UCSD-AML1 (cell line): Measurements from ENCODE around the gene ERAL1.
"Not testable (repeated sequence)": the region's sequence is repeated elsewhere in the genome, so short reads cannot be mapped to it uniquely, and the experiment has no call there.

Experiments
- DNase-seq: peaks from one replicate; lab custom pipeline; 2025; ENCODE audit not compliant: unreplicated experiment; lab: John Stamatoyannopoulos, UW

ERAL1 gene

GRCh38 chr17:28897769-28898526, 43.1 kb downstream of the ERAL1 start:
- no peak for DNase-seq

- no peak for DNase-seq
These were observed 43.7 kb downstream of the ERAL1 start for GRCh38 chr17:28898527-28898955.

- DNase-seq = no peak
These were observed 44.5 kb downstream of the ERAL1 start for GRCh38 chr17:28899212-28899815.

DNA sequence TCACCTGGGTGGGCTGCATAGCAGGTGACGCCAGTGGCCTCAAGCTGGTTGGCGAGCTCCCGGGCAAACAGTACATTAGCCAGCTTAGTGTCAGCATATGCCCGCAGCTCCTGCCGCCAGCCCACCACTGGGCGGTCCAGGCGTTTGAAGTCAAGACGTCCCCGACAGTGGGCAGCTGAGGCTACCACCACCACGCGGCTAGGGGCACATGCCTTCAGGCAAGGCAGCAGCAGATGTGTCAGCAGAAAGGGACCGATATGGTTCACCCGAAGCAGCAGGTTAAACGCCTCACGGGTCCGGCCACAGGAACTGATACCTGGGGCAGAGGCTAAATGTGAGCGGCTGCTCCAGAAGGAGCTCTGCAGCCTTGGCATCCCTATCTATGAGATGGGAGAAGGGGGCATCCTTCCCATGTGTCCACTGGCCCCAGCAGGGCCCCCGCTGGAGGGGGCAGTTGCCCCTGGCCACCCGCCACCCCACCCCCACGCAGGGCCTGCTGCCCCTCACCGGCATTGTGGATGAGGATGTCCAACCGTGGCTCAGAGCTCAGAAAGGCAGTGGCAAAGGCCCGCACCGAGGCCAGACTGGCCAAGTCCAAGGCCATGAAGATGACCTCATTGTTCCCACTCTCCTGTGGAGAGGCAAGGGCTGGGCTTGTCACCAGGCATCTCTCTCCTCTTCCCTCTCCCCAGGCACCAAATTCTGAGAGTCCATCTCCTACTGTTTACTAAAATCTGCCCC, 46.3 kb downstream of the ERAL1 start:
- DNase-seq = no peak

GRCh38 chr17:28901866-28902818, 47.3 kb downstream of the ERAL1 start:
- peak; percentile 81 for DNase-seq

DNA sequence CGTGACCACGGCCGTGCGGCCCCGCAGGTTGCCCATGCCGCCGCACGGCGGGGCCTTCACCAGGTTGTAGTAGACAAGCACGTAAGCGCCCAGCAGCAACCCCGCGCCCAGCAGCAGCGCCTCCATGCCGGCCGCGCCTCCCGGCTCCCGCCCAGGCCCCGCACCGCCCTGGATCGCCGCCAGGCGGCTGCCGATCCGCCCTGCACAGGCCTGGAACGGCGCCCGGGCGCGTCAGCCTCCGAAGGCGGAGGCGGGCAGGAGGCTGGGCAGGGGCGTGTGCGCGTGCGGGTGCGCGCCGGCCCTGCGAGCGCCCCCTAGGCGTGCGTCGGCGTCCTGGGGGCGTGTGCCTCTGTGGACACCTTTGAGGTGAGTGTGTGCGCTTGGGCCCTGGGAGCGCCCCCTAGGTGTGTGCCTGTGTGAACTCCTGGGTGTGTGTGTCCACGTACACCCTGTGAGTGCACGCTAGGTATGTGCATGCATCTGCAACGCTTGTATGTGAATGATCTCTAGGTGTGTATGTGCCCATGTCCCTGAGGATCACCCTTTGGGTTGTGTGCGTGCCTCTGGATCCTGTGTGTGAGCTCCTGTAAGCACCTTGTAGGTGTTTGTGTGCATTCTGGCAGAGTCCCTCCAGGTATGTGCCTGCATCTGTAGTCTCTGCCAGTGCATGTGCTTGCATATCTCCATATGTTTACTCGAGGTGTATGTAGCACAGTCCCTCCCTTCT, 48.2 kb downstream of the ERAL1 start, which contains the start of gene DHRS13:
Gene DHRS13 (minus strand): TSS at position 261 of the 727 bp plus-strand sequence. CDS start 135 bp downstream, at position 126.
- peak; percentile 96 for DNase-seq

GRCh38 chr17:28903546-28903841, 48.7 kb downstream of the ERAL1 start:
- DNase-seq = not testable (repeated sequence)

DNA sequence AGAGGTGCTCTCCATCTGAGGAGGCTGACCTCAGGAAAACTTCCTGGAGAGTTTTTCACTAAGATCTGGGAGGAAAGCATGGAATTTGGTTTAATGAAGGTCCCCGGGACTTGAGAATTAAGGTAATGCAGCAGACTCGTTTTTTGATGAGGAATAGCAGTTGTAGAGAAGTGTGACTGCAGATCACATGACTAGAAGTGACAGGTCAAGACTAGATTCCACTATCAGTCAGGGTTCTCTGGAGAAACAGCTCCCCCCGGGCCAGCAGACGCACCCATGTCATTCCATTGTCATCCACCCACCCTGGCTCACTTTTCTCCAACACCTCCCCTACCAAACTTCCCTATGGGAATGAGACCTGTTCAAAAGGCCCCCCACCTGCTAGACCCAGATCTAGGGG, 50.0 kb downstream of the ERAL1 start:
- no peak for DNase-seq

GRCh38 chr17:28906276-28906675, 51.5 kb downstream of the ERAL1 start:
- no peak for DNase-seq

DNA sequence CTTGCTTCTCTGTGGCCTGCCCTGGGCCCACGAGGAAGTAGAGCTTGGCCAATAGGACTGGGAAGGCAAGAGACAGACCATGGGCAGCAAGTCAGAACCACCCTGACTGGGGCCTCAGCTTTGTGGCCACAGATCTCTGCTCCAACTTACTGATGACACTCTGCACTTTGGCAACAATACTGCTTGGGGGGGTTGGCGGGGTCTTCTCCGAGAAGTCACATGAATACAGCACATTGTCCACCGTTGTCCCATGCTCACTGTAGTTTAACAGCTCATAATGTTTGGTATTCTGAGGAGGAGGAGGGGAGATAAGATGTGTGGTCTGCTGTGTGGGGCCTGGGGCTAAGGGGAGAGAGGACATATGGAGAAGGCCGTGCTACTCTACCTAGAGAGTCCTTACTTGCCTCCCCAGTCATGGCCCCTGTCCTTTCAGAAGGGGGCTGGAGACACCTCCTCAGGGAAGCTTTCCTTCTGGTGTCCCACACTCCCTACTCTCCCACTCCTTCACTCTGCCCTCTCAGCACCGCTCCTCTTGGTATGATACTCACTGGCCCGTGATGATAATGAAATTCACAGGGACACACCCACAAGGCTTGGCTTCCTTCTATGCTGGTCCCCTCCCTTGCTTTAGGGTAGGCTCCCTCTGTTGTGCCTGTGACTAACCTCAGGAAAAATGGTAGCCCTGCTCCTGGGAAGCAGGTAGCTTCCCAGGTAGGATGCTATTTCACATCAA, 52.1 kb downstream of the ERAL1 start:
- no peak for DNase-seq

DNA sequence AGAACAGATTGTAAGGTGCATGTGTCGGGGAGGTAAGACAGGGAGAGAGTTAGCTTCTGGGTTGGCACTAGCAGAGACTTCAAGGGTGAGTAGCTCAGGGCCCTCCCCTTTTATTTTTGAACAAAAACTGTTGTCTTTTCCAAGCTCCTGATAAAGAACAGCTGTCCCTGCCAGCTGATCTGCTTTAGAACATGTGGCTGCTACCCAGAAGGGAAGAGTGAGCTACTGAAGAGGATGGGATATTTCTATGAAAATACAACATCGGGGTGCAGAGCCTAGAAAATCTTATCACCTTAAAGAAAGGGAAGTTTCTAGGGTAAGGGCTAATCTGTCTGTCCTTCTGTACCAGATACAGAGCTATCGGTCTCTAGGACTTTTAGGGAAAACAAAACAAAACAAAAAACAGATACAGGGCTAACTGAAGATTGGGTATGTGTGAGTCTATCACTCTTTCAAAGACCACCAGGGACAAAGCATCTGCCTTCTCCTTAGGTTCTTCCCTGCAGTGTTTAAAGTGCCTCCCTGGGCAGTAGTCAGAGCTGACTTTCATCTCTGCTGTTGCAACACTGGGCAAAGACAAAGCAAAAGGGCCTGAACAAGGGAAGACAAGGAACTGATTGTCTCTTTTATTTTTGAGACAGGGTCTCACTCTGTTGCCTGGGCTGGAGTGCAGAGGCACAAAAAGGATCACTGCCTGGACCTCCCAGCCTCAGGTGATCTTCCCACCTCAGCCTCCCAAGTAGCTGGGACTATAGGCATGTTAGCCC, 53.1 kb downstream of the ERAL1 start:
- DNase-seq = no peak

DNA sequence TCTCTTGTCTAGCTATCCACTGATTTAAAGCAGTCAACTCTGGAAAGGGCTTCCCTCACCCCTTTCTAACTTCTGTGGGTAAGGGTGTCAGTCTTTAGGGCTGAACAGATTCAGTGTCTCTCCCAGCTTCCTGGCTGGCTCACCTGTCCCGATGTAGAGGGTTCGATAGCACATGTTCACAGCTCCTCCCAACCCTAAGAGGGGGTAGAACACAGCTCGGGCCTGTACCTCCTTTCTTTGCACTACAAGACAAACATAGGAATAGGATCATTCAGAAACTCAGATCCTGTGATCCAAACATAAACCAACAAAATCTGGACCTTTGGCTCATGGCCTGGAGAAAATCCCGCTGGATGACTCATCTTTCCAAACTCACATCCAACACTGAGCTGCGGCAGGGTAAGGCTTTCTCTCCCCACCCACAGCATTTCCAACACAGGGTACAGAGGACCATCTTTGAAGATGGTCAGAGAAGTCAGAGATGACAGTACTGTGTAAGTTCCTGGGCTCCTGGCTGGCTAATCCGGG, 53.9 kb downstream of the ERAL1 start:
- DNase-seq = no peak

GRCh38 chr17:28910534-28910933, 55.7 kb downstream of the ERAL1 start:
- DNase-seq = no peak
